Right forelimb (tissue), 1 donor: ENCODE results near the gene RSAD1.
A peak's percentile ranks its signal among the peaks of the same experiment; 100 is the strongest.

Experiments used
- DNase-seq: peaks from one replicate; pipeline ENCODE4 v3.0.0-alpha.2; 2018

The RSAD1 gene

GRCh38 chr17:50478391-50479381, at the start of gene RSAD1:
TSS of gene RSAD1 (plus strand) at chr17:50478860. CDS start at chr17:50478885, 25 bp downstream.
- peak; percentile 90 for DNase-seq

DNA sequence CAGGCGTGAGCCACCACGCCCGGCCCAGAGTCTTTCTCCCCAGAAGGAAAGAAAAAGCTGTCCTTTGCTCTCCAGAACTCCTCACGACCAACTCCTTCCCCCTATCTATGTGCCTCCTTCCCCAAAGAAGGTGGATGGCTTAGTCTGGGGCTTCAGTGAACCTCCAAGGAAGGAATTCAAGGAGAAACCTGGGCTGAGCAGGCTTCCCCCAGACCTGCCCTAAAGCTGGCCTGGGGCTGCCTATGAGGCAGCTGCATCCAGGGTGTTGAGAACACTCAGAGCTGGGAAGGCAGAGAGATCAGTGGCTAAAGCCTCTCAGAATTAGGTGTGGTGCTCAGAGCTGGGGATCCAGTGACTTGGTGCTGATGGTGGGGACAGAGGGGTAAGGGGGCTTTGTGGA, 48.9 kb upstream of the RSAD1 start:
- DNase-seq = no peak

DNA sequence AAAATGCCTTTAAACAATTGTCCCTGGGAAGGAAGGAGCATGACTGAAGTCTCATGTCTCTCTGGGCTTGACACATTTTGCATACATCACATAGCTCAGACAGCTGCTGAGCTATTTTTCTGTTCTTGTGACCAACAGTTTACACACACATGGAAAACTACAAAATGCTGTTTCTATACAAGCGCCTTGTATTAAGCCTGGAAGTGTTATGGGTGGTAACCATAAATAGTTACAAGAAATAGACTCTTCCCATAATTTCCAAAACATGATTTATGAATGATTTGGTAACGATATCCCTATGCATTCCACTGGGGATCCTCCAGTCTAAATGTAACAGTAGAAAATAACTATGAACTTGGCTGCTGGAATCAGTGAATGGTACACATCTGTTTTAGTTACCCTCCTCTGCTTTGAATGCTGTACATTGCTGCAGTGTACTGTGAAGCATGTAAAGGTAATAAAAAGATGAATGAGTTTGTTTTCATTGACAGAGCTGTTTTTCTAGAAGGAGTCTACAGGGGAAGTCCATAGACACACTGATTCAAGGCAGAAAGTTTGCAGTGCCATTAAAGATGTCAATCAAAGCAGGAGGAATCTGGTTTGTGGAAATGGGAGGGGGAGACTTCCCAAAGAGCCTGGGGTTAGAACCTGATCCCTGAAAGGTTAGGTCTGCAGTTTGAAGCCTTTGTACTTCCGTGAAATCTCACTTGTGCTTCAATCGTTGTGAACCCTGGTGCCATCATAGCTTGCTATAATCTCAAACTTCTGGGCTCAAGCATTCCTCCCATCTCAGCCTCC, 47.6 kb upstream of the RSAD1 start:
- DNase-seq = no peak

GRCh38 chr17:50432125-50432762, 46.4 kb upstream of the RSAD1 start:
- DNase-seq = no peak

DNA sequence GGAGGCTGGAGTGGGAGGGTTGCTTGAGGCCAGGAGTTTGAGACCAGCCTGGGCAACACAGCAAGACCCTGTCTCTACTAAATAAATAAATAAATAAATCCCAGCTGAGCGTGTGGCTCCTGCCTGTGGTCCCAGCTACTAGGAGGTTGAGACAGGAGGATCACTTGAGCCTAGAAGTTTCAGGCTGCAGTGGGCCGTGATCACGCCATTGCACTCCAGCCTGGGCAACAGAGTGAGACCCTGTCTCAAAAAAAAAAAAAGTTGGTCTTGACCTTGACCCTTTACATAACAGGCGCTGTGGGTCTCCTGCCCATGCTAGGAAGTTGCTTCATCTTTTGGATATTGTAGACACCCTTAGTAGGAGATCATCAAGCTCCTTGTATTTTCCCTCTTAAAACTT, 41.3 kb upstream of the RSAD1 start:
- DNase-seq = no peak

- DNase-seq = no peak
Measured at GRCh38 chr17:50439008-50439407, 39.7 kb upstream of the RSAD1 start.

DNA sequence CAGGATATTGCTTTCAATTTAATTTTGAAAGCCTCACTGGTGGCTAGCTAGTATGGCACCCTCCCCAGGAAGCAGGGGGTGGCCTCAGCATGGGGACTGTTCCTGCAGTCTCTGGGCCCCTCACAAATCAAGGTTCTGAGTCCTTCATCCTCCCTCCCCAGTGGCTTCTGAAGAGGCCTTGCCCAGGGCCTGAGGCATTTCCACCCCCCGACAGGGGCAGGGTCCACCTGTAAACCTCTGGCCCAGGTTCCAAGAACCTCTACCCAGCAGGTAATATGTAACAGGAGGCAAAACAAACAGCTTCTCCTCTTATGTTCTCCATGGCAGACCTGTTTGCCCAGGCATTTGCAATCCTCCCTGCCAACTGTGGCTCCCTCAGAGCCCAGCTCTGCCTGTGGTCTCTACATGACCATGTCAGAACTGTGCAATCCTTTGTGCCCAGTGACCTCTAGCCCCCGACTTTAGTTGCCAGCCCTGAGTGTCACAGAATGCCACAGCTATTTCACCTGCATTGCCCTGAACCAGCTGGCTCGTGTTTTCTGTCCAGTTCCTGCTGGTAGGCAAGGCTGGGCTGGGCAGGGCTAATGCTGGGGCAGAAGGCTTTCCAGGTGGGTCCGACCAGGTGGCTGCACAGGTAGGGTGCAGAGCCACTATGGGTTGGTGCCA, 38.4 kb upstream of the RSAD1 start:
- DNase-seq = no peak

- no peak for DNase-seq
Measured at GRCh38 chr17:50440838-50441829, 37.5 kb upstream of the RSAD1 start.

DNA sequence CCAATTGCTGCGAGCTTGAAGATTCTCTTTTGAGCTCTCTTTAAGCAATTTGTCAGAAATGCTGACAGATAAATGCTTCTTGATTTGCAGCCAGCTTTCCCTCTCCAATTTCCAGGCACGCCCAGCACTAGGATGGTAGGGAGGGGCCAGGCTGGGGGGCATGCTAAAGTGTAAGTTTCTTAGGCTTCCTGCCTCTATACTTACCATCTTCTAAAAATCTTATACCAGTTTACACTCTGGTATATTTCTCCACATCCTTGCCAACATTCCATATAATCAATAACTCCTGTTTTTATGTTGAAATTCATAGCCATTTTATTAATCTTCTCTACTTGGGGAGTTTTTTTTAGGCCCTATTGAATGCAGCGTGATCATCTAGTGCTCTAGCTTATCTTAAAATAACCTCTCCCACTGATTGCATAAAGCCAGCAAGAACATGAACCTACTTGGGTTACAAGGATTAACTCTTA, 35.1 kb upstream of the RSAD1 start:
- DNase-seq = no peak

- no peak for DNase-seq
Measured at GRCh38 chr17:50444841-50445715, 33.6 kb upstream of the RSAD1 start.

DNA sequence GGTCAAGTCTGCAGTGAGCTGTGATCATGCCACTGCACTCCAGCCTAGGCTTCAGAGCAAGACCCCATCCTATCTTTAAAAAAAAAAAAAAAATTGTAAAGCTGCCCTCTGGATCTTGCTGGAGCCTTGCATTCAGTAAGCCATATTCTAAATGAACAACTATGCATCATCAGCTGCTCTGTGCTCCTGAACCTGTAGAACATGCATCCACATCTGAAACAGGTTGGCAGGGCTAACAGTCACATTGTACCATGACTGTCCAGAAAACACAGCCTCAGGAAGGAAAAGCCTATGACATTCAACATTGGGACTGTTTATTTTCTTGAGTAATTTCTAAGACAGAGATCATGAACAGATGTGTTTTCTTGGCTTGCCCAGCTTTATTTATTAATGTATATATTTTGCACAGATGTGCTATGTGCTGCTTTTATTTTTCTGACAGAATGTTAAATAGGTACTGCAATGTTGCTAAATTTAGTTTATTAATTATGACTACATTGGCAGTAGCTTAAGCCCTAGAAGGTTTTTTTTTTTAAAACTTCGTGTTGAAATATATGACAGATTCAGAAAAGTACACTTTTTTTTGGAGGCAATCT, 32.8 kb upstream of the RSAD1 start:
- DNase-seq = no peak

- DNase-seq = no peak
Measured at GRCh38 chr17:50447870-50448595, 30.6 kb upstream of the RSAD1 start.

DNA sequence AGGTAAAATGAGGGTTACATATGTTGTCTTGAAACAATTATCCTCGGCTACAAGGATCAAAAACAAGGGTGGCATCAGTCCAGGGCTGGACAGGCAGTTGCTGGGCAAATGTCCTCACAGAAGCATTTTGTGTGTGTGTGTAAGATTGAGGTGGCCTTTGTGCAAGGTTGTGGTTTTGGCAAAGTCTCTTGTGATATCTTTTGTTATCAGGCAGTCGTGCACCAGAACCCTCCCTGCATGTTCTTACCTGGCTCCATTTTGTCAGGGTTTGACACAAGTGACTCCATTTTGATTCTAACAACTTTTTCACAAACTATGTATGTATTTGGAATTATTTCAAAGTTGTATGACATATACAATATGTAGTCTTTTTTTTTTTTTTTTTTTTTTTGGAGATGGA, 30.0 kb upstream of the RSAD1 start:
- no peak for DNase-seq

DNA sequence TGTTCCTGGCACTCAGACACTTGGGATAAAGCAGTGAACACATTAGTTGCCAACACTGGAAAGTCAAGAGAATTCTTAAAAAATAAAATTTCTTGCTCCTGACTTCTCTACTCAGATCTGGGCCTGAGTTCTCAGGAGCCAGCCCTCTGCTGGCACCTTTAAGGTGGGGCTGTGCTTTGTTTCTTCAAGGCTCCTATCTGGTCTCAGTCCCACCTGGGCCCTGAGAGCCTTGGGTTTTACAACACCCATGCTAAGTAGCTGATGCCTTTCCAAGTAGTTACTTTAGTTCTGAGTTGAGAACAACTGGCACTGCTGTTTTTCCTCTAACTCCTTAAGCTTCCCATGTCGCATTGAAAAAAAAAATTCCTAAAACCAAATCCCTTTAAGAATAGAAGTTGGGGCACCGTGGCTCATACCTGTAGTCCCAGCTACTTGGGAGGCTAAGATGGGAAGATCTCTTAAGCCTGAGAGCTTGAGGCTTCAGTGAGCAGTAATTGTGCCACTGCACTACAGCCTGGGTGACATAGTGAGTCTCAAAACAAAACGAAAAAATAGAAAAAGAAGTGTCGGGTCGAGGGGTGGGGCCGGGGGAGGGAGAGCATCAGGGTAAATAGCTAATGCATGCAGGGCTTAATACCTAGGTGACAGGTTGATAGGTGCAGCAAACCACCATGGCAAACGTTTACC, 26.6 kb upstream of the RSAD1 start:
- no peak for DNase-seq

- DNase-seq = no peak
Measured at GRCh38 chr17:50452630-50453300, 25.9 kb upstream of the RSAD1 start.

GRCh38 chr17:50453901-50454300, 24.8 kb upstream of the RSAD1 start:
- no peak for DNase-seq

DNA sequence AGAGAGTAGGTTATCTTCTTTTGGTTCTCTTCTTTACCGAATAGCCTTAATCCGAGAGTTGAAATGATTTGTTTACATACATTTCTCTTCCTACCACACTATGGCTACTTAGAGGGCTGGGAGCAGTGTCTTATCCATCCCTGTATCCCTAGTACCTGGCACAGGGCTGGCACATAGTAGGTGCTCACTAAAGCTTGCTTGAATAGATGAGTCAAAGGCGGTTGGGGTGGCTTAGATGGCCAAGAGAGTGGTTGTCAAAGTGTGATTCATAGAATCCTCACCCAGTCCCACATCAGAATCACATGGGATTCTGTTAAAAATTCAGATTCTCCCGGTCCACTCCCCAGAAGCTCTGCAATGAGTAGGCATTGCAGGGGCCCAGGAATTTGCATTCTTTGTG, 21.0 kb upstream of the RSAD1 start:
- DNase-seq = no peak

GRCh38 chr17:50458270-50458669, 20.4 kb upstream of the RSAD1 start:
- no peak for DNase-seq
